ENCODE data around the gene CRACDL.

DNA sequence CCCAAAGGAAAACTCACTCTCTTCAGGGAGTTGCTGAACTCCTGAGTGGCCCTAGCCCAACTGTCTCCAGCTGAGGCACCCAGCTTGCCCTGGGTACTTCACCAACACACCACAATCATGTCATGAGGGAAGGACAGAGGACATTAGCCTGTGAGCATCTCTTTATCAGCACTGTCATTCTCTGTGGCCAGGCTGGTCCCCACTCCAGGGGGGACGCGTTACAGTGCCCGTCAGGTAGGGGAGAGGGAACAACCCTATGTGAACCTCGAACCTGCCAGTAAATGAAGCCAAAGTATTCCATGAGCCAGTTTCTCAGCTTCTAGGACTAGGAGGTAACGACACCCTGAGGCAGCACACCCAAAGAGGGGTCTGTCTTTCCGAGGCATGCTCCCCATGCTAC lies 110.2 kb downstream of the CRACDL start:
- TF ChIP-seq, protein P1, sequence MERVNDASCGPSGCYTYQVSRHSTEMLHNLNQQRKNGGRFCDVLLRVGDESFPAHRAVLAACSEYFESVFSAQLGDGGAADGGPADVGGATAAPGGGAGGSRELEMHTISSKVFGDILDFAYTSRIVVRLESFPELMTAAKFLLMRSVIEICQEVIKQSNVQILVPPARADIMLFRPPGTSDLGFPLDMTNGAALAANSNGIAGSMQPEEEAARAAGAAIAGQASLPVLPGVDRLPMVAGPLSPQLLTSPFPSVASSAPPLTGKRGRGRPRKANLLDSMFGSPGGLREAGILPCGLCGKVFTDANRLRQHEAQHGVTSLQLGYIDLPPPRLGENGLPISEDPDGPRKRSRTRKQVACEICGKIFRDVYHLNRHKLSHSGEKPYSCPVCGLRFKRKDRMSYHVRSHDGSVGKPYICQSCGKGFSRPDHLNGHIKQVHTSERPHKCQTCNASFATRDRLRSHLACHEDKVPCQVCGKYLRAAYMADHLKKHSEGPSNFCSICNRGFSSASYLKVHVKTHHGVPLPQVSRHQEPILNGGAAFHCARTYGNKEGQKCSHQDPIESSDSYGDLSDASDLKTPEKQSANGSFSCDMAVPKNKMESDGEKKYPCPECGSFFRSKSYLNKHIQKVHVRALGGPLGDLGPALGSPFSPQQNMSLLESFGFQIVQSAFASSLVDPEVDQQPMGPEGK (CRISPR knock-in tag; IDR thresholded peaks at IDR 0.05; ENCODE audit: borderline replicate concordance), result no peak
- TF ChIP-seq ZNF70 (CRISPR knock-in tag; IDR thresholded peaks at IDR 0.05), result no peak

Data from SK-N-SH treated with all-trans-retinoic acid at 6 μM for 48 hours (cell line).